HCT116 (cell line): Measurements from ENCODE around the gene CNTNAP2. TPM values are rescaled to one million over a fixed set of nuclear protein-coding genes. Genes with fewer than 3 reads are reported as not detected.

ENCODE experiments used
- ATAC-seq: fragments of 200-7000 bp; cut with Tn5 transposase; 2 replicates; pipeline ENCODE4 v1.9.1; 2020; ENCODE audit warnings: mild to moderate bottlenecking, moderate library complexity
- BruUV-seq: library from RNA; stranded (reverse); fragments of 400-500 nt; replicated peaks from 2 replicates; lab custom pipeline; 2021; lab: Mats Ljungman, UMichigan
- CTCF ChIA-PET: fragments of 300-600 bp; sonication (Branson Sonifier 250); formaldehyde crosslinking; loops from one replicate; lab custom pipeline; 2021; ENCODE audit warnings: antibody characterized with exemption; lab: Charles Lee
- POLR2A ChIA-PET: fragments of 300-600, 350-600 bp; sonication (Branson Sonifier 250); formaldehyde crosslinking; loops from one replicate; lab custom pipeline; 2021; ENCODE audit warnings: antibody characterized with exemption; lab: Charles Lee
- RAD21 ChIA-PET, 2 experiments: fragments of 300-600 bp; sonication (Branson Sonifier 250); formaldehyde crosslinking; loops; one replicate each; lab custom pipeline; 2023; ENCODE audit warnings: low total read pairs in 2 of 2; ENCODE audit not compliant: uncharacterized antibody in 2 of 2, unreplicated experiment in 2 of 2, low non-redundant PET in 1 of 2; lab: Charles Lee
- DNase-seq: peaks from one replicate; pipeline ENCODE4 v3.0.0-alpha.2; 2010; ENCODE audit warnings: low read depth, low spot score
- H2AFZ ChIP-seq: fragments of 200-600 bp; shearing (Covaris generic), sonication (generic); 2 replicates; pipeline ENCODE4 v1.6.1; 2017; ENCODE audit warnings: low read depth, mixed run types, mixed read lengths, antibody characterized with exemption, low read length; ENCODE audit not compliant: poor library complexity, severe bottlenecking
- H3K27ac ChIP-seq: 2 replicates; pipeline ENCODE4 v1.5.1; 2012; ENCODE audit warnings: low read depth, low read length
- H3K27me3 ChIP-seq: fragments of 200-600 bp; sonication (generic); 2 replicates; pipeline ENCODE4 v1.6.1; 2016; ENCODE audit warnings: mixed run types, low read length, mixed read lengths; ENCODE audit not compliant: insufficient read depth
- H3K36me3 ChIP-seq, 2 experiments: fragments of 200-500 bp in 1 of 2; fragments of 200-600 bp in 1 of 2; sonication (Bioruptor generic) in 1 of 2; sonication (generic) in 1 of 2; 2 replicates each; pipeline versions ENCODE4 v1.5.1 to v1.6.1; 2014 to 2016; ENCODE audit warnings: low read length in 2 of 2, inconsistent platforms in 1 of 2, mixed read lengths in 1 of 2, mixed run types in 1 of 2; ENCODE audit not compliant: insufficient read depth in 2 of 2, control insufficient read depth in 1 of 2
- H3K4me1 ChIP-seq, 2 experiments: fragments of 200-600 bp in 1 of 2; sonication (generic) in 1 of 2; 2 replicates each; pipeline versions ENCODE4 v1.5.1 to v1.6.1; 2012 to 2017; ENCODE audit warnings: low read length in 2 of 2, inconsistent platforms in 1 of 2, mild to moderate bottlenecking in 1 of 2, mixed read lengths in 1 of 2, mixed run types in 1 of 2, moderate library complexity in 1 of 2; ENCODE audit not compliant: insufficient read depth in 2 of 2, control insufficient read depth in 1 of 2
- H3K4me2 ChIP-seq: fragments of 200-600 bp; sonication (generic); 2 replicates; pipeline ENCODE4 v1.6.1; 2017; ENCODE audit warnings: mixed run types, low read length, mixed read lengths
- H3K4me3 ChIP-seq, 2 experiments: fragments of 200-600 bp in 1 of 2; sonication (generic) in 1 of 2; replicated peaks in 1 of 2; 2 replicates each; pipeline ENCODE4 v1.5.1; 2011 to 2016; ENCODE audit warnings: low read length in 2 of 2, control low read depth in 1 of 2, low read depth in 1 of 2, mild to moderate bottlenecking in 1 of 2, mixed read lengths in 1 of 2, mixed run types in 1 of 2
- H3K79me2 ChIP-seq: fragments of 200-600 bp; sonication (generic); 2 replicates; pipeline ENCODE4 v1.6.1; 2017; ENCODE audit warnings: mild to moderate bottlenecking, mixed run types, low read length, moderate library complexity, mixed read lengths; ENCODE audit not compliant: insufficient read depth
- H3K9ac ChIP-seq: fragments of 200-600 bp; sonication (generic); 2 replicates; pipeline ENCODE4 v1.6.1; 2016; ENCODE audit warnings: low read length, mixed read lengths
- H3K9me2 ChIP-seq: fragments of 200-600 bp; sonication (generic), shearing (Covaris generic); 2 replicates; pipeline ENCODE4 v1.6.1; 2017; ENCODE audit warnings: mixed run types, mild to moderate bottlenecking, moderate library complexity; ENCODE audit not compliant: insufficient read depth
- H3K9me3 ChIP-seq, 2 experiments: fragments of 200-500 bp in 1 of 2; fragments of 200-600 bp in 1 of 2; sonication (Bioruptor generic) in 1 of 2; sonication (generic) in 1 of 2; 2 replicates each; pipeline ENCODE4 v1.6.1; 2014 to 2017; ENCODE audit warnings: low read length in 2 of 2, mixed read lengths in 2 of 2, inconsistent platforms in 1 of 2, low read depth in 1 of 2, mild to moderate bottlenecking in 1 of 2, mixed run types in 1 of 2, moderate library complexity in 1 of 2; ENCODE audit not compliant: control insufficient read depth in 1 of 2, insufficient read depth in 1 of 2
- H4K20me1 ChIP-seq: fragments of 200-600 bp; sonication (generic), shearing (Covaris generic); 2 replicates; pipeline ENCODE4 v1.6.1; 2017; ENCODE audit warnings: mixed run types, mild to moderate bottlenecking, moderate library complexity; ENCODE audit not compliant: insufficient read depth
- ATF3 ChIP-seq: IDR thresholded peaks from 2 replicates; pipeline ENCODE4 v1.6.1; 2012
- CBX3 ChIP-seq: IDR thresholded peaks from 2 replicates; pipeline ENCODE4 v1.6.1; 2012; ENCODE audit warnings: low read depth
- CTCF ChIP-seq, 3 experiments: fragments of 200-600 bp in 1 of 3; sonication (generic) in 1 of 3; IDR thresholded peaks in 2 of 3; conservative IDR thresholded peaks in 1 of 3; 2 replicates each; pipeline ENCODE4 v1.5.1; 2012 to 2017; ENCODE audit warnings: low read depth in 2 of 3, low read length in 2 of 3, antibody characterized with exemption in 1 of 3, borderline replicate concordance in 1 of 3, control low read depth in 1 of 3, mild to moderate bottlenecking in 1 of 3, mixed read lengths in 1 of 3, mixed run types in 1 of 3, moderate library complexity in 1 of 3; ENCODE audit not compliant: insufficient read depth in 1 of 3
- EGR1 ChIP-seq: IDR thresholded peaks from 2 replicates; pipeline ENCODE4 v1.6.1; 2012; ENCODE audit warnings: low read depth
- ELF1 ChIP-seq: IDR thresholded peaks from 2 replicates; pipeline ENCODE4 v1.6.1; 2012; ENCODE audit warnings: low read depth, borderline replicate concordance
- EZH2 ChIP-seq: fragments of 200-600 bp; sonication (generic); IDR thresholded peaks from 2 replicates; pipeline ENCODE4 v1.6.1; 2017; ENCODE audit warnings: antibody characterized with exemption, mixed run types
- FOSL1 ChIP-seq: IDR thresholded peaks from 2 replicates; pipeline ENCODE4 v1.6.1; 2012; ENCODE audit warnings: low read depth
- MAX ChIP-seq: IDR thresholded peaks from 2 replicates; pipeline ENCODE4 v1.6.1; 2012
- RAD21 ChIP-seq: IDR thresholded peaks from 2 replicates; pipeline ENCODE4 v1.6.1; 2012; ENCODE audit warnings: low read depth, mild to moderate bottlenecking
- SRF ChIP-seq: IDR thresholded peaks from 2 replicates; pipeline ENCODE4 v1.6.1; 2012; ENCODE audit warnings: low read depth
- TCF7L2 ChIP-seq: IDR thresholded peaks from 2 replicates; pipeline ENCODE4 v1.7.0; 2011; ENCODE audit warnings: borderline replicate concordance, inconsistent platforms; ENCODE audit not compliant: insufficient read depth, insufficient read length; ENCODE audit errors: extremely low read depth
- YY1 ChIP-seq: IDR thresholded peaks from 2 replicates; pipeline ENCODE4 v1.6.1; 2011; ENCODE audit warnings: low read length, low read depth, moderate library complexity, mild to moderate bottlenecking; ENCODE audit not compliant: insufficient replicate concordance; ENCODE audit errors: extremely low read depth
- ZBTB33 ChIP-seq: IDR thresholded peaks from 2 replicates; pipeline ENCODE4 v1.6.1; 2011; ENCODE audit warnings: mild to moderate bottlenecking, low read length, moderate library complexity; ENCODE audit not compliant: insufficient replicate concordance; ENCODE audit errors: extremely low read depth
- ZFX ChIP-seq: fragments of 450-650 bp; IDR thresholded peaks from 2 replicates; pipeline ENCODE4 v1.6.1; 2017
- ZNF274 ChIP-seq: fragments of 200-500 bp; sonication (Bioruptor generic); IDR thresholded peaks from 2 replicates; pipeline ENCODE4 v1.6.1; 2014; ENCODE audit warnings: mild to moderate bottlenecking, low read depth, low read length, inconsistent platforms
- intact Hi-C: fragments of 100-400 bp; cut with micrococcal nuclease; formaldehyde crosslinking; loops from 2 replicates; pipeline ENCODE4 v1.10.0; 2022
- total RNA-seq: library from RNA; stranded (reverse); gene quantifications from one replicate; pipeline ENCODE4 v1.2.1, GENCODE V29; 2021; ENCODE audit not compliant: unreplicated experiment

CNTNAP2 gene
- total RNA-seq, 1 experiment from 2014 or later = 0.37 TPM

- ATAC-seq (no peak), DNase-seq (no peak)
- Histone ChIP-seq H4K20me1 (no peaks in the 10 kb centered on the region), H3K27ac (no peak overlapping the region), H3K4me2 (no peak overlapping the region), H2AFZ (no peak overlapping the region), H3K4me1 (no peaks in the 10 kb centered on the region), H3K9me2 (no peaks in the 10 kb centered on the region), H3K79me2 (no peaks in the 10 kb centered on the region), H3K9ac (no peak overlapping the region), H3K36me3 (no peaks in the 10 kb centered on the region), H3K27me3 (no peaks in the 10 kb centered on the region), H3K4me3 (no peak overlapping the region), H3K9me3 (peaks cover 0 to 18% of the 10 kb centered on the region in 2 experiments; a peak in 2 of 4 replicates)
- BruUV-seq = no TSS peak
- RAD21 ChIA-PET = no interaction called here
- intact Hi-C loops = no loop called here
- POLR2A ChIA-PET = no interaction called here
- TF ChIP-seq SRF = no peak
- TF ChIP-seq MAX = no peak
- no peak for TF ChIP-seq CTCF (IDR thresholded peaks at IDR 0.05 in 2 of 3, conservative IDR thresholded peaks at IDR 0.05 in 1 of 3; ENCODE audit: borderline replicate concordance in 1 of 3, insufficient read depth in 1 of 3, low read depth in 2 of 3, low read length in 2 of 3)
- TF ChIP-seq EZH2 = no peak
- TF ChIP-seq EGR1 = no peak
- CTCF ChIA-PET = no interaction called here
Observed at GRCh38 chr7:146449625-146450024, 333.0 kb downstream of the CNTNAP2 start.

- H3K9me3 ChIP-seq = peaks cover 3 to 25% of the 10 kb centered on the region in 2 experiments; a peak in 2 of 4 replicates
- intact Hi-C loops = no loop called here
- CTCF ChIA-PET = no interaction called here
- TF ChIP-seq EZH2 (no peak), CBX3 (no peak), ZBTB33 (no peak), MAX (no peak), TCF7L2 (no peak), RAD21 (no peak), YY1 (no peak), ATF3 (no peak), FOSL1 (no peak), ELF1 (no peak), ZFX (no peak), ZNF274 (no peak), EGR1 (no peak)
Observed at GRCh38 chr7:146455091-146455655, 338.6 kb downstream of the CNTNAP2 start.

More at GRCh38 chr7:146455091-146455655, 338.6 kb downstream of the CNTNAP2 start:
- H3K27ac ChIP-seq = no peak overlapping the region
- no peak overlapping the region for H2AFZ ChIP-seq
- no TSS peak for BruUV-seq
- no peaks in the 10 kb centered on the region for H3K36me3 ChIP-seq
- H3K27me3 ChIP-seq = no peaks in the 10 kb centered on the region
- ChIA-PET RAD21 (no interaction called here), POLR2A (no interaction called here)
- H4K20me1 ChIP-seq = no peaks in the 10 kb centered on the region
- H3K9me2 ChIP-seq = no peaks in the 10 kb centered on the region
- no peak overlapping the region for H3K4me3 ChIP-seq
- ATAC-seq = no peak
- no peak overlapping the region for H3K9ac ChIP-seq
- H3K4me2 ChIP-seq = no peak overlapping the region
- no peaks in the 10 kb centered on the region for H3K4me1 ChIP-seq
- no peaks in the 10 kb centered on the region for H3K79me2 ChIP-seq
- DNase-seq = no peak
